Endothelial cell (in vitro differentiated cells): ENCODE results near the gene STK4. TPM values are rescaled to one million over a fixed set of nuclear protein-coding genes. Genes with fewer than 3 reads are reported as not detected.

Experiments used
- DNase-seq: peaks from one replicate; pipeline ENCODE4 v3.0.0; 2021; ENCODE audit warnings: low spot score
- H3K27ac Mint-ChIP-seq: one replicate; pipeline ENCODE4 v1.8.0; 2021; ENCODE audit warnings: mixed read lengths, inconsistent platforms; ENCODE audit not compliant: unreplicated experiment
- H3K27me3 Mint-ChIP-seq: one replicate; pipeline ENCODE4 v1.8.0; 2021; ENCODE audit warnings: mild to moderate bottlenecking, moderate library complexity, mixed read lengths, inconsistent platforms; ENCODE audit not compliant: unreplicated experiment
- H3K36me3 Mint-ChIP-seq: one replicate; pipeline ENCODE4 v1.8.0; 2021; ENCODE audit warnings: mild to moderate bottlenecking, low read depth, mixed read lengths, inconsistent platforms; ENCODE audit not compliant: unreplicated experiment
- H3K4me1 Mint-ChIP-seq: one replicate; pipeline ENCODE4 v1.8.0; 2021; ENCODE audit warnings: mild to moderate bottlenecking, mixed read lengths, inconsistent platforms; ENCODE audit not compliant: unreplicated experiment
- H3K4me3 Mint-ChIP-seq: one replicate; pipeline ENCODE4 v1.8.0; 2021; ENCODE audit warnings: mild to moderate bottlenecking, mixed read lengths, inconsistent platforms; ENCODE audit not compliant: unreplicated experiment
- H3K9me3 Mint-ChIP-seq: one replicate; pipeline ENCODE4 v1.8.0; 2021; ENCODE audit warnings: mixed read lengths, inconsistent platforms; ENCODE audit not compliant: unreplicated experiment
- CTCF ChIP-seq: fragments of 200-600 bp; sonication (generic); IDR thresholded peaks from one replicate; pipeline ENCODE4 v1.5.0; 2021; ENCODE audit warnings: antibody characterized with exemption; ENCODE audit not compliant: unreplicated experiment
- total RNA-seq: library from RNA; stranded (reverse); fragmentation: NEBNext Ultra II Directional; extraction: Animal tissue kit (Norgen Biotek cat#: 25700); gene quantifications from one replicate; pipeline ENCODE4 v1.2.1, GENCODE V29; 2021; ENCODE audit not compliant: unreplicated experiment

STK4 gene
- total RNA-seq, 1 donor from 2014 or later = 34.1 TPM

- Mint-ChIP-seq H3K4me1 (peaks cover 9% of the 10 kb centered on the region), H3K9me3 (no peaks in the 10 kb centered on the region), H3K27me3 (no peaks in the 10 kb centered on the region), H3K36me3 (peaks cover 10% of the 10 kb centered on the region), H3K27ac (no peak overlapping the region), H3K4me3 (no peak overlapping the region)
- TF ChIP-seq CTCF = no peak
- no peak for DNase-seq
Observed at GRCh38 chr20:45029884-45030283, 63.6 kb downstream of the STK4 start.

GRCh38 chr20:45032276-45032675 is 66.0 kb downstream of the STK4 start:
- Mint-ChIP-seq H3K4me3 (no peak overlapping the region), H3K27me3 (no peaks in the 10 kb centered on the region), H3K36me3 (peaks cover 3% of the 10 kb centered on the region), H3K4me1 (peaks cover 9% of the 10 kb centered on the region), H3K27ac (no peak overlapping the region), H3K9me3 (no peaks in the 10 kb centered on the region)
- DNase-seq = no peak
- TF ChIP-seq CTCF = no peak

GRCh38 chr20:45032781-45033180 is 66.5 kb downstream of the STK4 start:
- TF ChIP-seq CTCF = no peak
- DNase-seq = no peak
- no peaks in the 10 kb centered on the region for H3K27me3 Mint-ChIP-seq
- peaks cover 9% of the 10 kb centered on the region for H3K4me1 Mint-ChIP-seq
- H3K9me3 Mint-ChIP-seq = no peaks in the 10 kb centered on the region
- H3K4me3 Mint-ChIP-seq = no peak overlapping the region
- peaks cover 3% of the 10 kb centered on the region for H3K36me3 Mint-ChIP-seq
- no peak overlapping the region for H3K27ac Mint-ChIP-seq

GRCh38 chr20:45034436-45034835 is 68.1 kb downstream of the STK4 start:
- Mint-ChIP-seq H3K36me3 (no peaks in the 10 kb centered on the region), H3K9me3 (no peaks in the 10 kb centered on the region), H3K4me3 (no peak overlapping the region), H3K27ac (no peak overlapping the region), H3K4me1 (peaks cover 9% of the 10 kb centered on the region), H3K27me3 (no peaks in the 10 kb centered on the region)
- TF ChIP-seq CTCF = no peak
- DNase-seq = no peak

- peaks cover 5% of the 10 kb centered on the region for H3K36me3 Mint-ChIP-seq
- peaks cover 4% of the 10 kb centered on the region for H3K4me1 Mint-ChIP-seq
- H3K4me3 Mint-ChIP-seq = no peak overlapping the region
- H3K27ac Mint-ChIP-seq = no peak overlapping the region
- H3K27me3 Mint-ChIP-seq = no peaks in the 10 kb centered on the region
- no peaks in the 10 kb centered on the region for H3K9me3 Mint-ChIP-seq
- DNase-seq = no peak
- TF ChIP-seq CTCF = no peak
Observed at GRCh38 chr20:45036044-45036755, 69.9 kb downstream of the STK4 start.
